Thyroid gland (tissue), 4 donors: ENCODE measurements around the gene NKD1.

Experiments used
- CTCF ChIP-seq, 6 experiments: fragments of 200-600 bp in 3 of 6; fragments of 450-650 bp in 3 of 6; sonication (generic) in 3 of 6; IDR thresholded peaks; one replicate each; pipeline ENCODE4 v1.5.1; 2016 to 2019; ENCODE audit warnings: antibody characterized with exemption in 6 of 6, mild to moderate bottlenecking in 2 of 6, inconsistent platforms in 1 of 6, moderate library complexity in 1 of 6
- POLR2A ChIP-seq, 2 donors: fragments of 450-650 bp; IDR thresholded peaks; one replicate each; pipeline ENCODE4 v1.6.1; 2017; ENCODE audit warnings: antibody characterized with exemption in 2 of 2, mild to moderate bottlenecking in 2 of 2, moderate library complexity in 1 of 2

GRCh38 chr16:50613964-50614474, 65.8 kb downstream of the NKD1 start:
- TF ChIP-seq CTCF (IDR thresholded peaks at IDR 0.05) (no peak), POLR2A (IDR thresholded peaks at IDR 0.05) (no peak)
